Mesothelial cell of epicardium (in vitro differentiated cells): ENCODE results near the gene PARP8. TPM values are rescaled to one million over a fixed set of nuclear protein-coding genes. Genes with fewer than 3 reads are reported as not detected.

Experiments
- DNase-seq, 2 experiments: peaks; one replicate each; pipeline ENCODE4 v3.0.0; 2021; ENCODE audit warnings: low spot score in 2 of 2; ENCODE audit not compliant: unreplicated experiment in 2 of 2
- H3K27ac Mint-ChIP-seq: 2 replicates; pipeline ENCODE4 v1.8.0; 2021; ENCODE audit warnings: mixed read lengths
- H3K27me3 Mint-ChIP-seq: 2 replicates; pipeline ENCODE4 v1.8.0; 2021; ENCODE audit warnings: low read depth, mixed read lengths
- H3K36me3 Mint-ChIP-seq: 2 replicates; pipeline ENCODE4 v1.8.0; 2021; ENCODE audit warnings: mixed read lengths
- H3K4me1 Mint-ChIP-seq: 2 replicates; pipeline ENCODE4 v1.8.0; 2021; ENCODE audit warnings: mixed read lengths
- H3K4me3 Mint-ChIP-seq: 2 replicates; pipeline ENCODE4 v1.8.0; 2021; ENCODE audit warnings: mild to moderate bottlenecking, moderate library complexity, mixed read lengths
- H3K9me3 Mint-ChIP-seq: 2 replicates; pipeline ENCODE4 v1.8.0; 2021; ENCODE audit warnings: mixed read lengths
- CTCF ChIP-seq: fragments of 200-600 bp; sonication (generic); IDR thresholded peaks from one replicate; pipeline ENCODE4 v1.5.0; 2021; ENCODE audit warnings: antibody characterized with exemption; ENCODE audit not compliant: unreplicated experiment
- total RNA-seq: library from RNA; stranded (reverse); gene quantifications from 3 replicates; pipeline ENCODE4 v1.2.1, GENCODE V29; 2021

The PARP8 gene
- total RNA-seq, 1 donor from 2014 or later = 27.5 TPM

DNA sequence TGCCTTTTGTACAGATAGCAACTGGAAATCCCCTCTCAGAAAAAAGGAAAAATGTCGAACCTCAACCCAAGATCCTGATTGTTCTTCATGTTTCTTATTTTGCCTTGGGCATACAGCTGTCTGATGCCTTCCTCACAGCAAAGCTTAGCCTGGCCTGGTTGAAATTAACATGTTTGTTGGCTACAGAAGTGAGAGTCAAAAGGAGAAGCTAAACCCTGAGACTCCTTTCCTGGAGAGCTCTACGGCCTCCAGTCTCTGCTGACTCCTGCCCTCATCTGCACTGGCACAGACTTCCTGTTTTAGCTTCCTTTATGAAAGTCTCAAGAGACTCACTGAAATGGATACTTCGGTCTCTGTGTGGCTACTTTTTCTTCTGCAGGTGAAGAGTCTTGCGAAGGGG is 186.7 kb downstream of the PARP8 start:
- Mint-ChIP-seq H3K4me1 (peaks cover 15% of the 10 kb centered on the region), H3K27me3 (no peaks in the 10 kb centered on the region), H3K9me3 (no peaks in the 10 kb centered on the region), H3K36me3 (no peaks in the 10 kb centered on the region), H3K27ac (no peak overlapping the region), H3K4me3 (no peak overlapping the region)
- DNase-seq = no peak
- no peak for TF ChIP-seq CTCF

DNA sequence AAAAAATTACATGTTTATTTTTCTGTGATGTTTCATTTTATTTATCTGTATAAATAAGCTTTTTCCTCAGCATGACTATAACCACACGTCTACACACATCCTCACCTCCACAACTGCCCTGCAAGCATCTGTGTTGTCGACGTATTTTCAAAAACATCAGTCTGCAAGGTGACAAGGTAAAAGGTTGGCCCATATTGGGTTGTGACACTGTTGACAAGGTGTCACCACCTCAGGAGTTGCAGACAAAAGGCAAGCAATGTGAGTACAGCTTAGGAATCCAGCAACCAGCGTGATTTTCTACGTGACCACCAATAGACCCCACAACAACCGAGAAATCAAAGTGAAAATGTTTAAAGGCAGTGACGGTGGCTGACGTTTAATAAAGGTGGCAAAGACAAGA is 187.6 kb downstream of the PARP8 start:
- no peak overlapping the region for H3K27ac Mint-ChIP-seq

DNA sequence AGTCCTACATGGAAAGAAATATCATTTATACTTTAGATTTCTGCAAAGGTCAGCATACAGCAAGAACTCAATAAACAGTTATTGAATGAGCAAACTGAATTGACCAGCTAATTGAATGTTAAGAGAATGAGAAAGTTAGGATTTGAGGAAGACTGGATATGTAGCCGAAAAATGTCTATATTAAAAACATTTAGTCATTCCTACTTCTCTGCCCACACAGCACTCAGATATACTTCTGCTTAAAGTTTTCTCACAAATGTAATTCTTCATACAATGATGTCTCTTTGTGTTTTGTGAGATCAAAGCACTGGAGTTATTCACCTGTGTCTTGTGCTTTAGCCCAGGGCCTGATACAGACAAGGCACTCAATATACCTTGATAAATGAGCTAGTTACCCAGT is 188.6 kb downstream of the PARP8 start:
- Mint-ChIP-seq H3K27me3 (peaks cover 3% of the 10 kb centered on the region), H3K4me3 (no peak overlapping the region), H3K9me3 (peaks cover 3% of the 10 kb centered on the region), H3K36me3 (no peaks in the 10 kb centered on the region), H3K27ac (no peak overlapping the region), H3K4me1 (peaks cover 15% of the 10 kb centered on the region)
- no peak for TF ChIP-seq CTCF
- DNase-seq = no peak

More for the DNA sequence above, 187.6 kb downstream of the PARP8 start:
- Mint-ChIP-seq H3K4me1 (peaks cover 15% of the 10 kb centered on the region), H3K4me3 (no peak overlapping the region), H3K9me3 (no peaks in the 10 kb centered on the region), H3K27me3 (no peaks in the 10 kb centered on the region), H3K36me3 (no peaks in the 10 kb centered on the region)
- TF ChIP-seq CTCF = no peak
- no peak for DNase-seq

GRCh38 chr5:50856401-50857119 is 190.1 kb downstream of the PARP8 start:
- Mint-ChIP-seq H3K36me3 (no peaks in the 10 kb centered on the region), H3K4me3 (no peak overlapping the region), H3K27me3 (peaks cover 6% of the 10 kb centered on the region), H3K9me3 (peaks cover 8% of the 10 kb centered on the region), H3K4me1 (peaks cover 8% of the 10 kb centered on the region), H3K27ac (no peak overlapping the region)
- no peak for TF ChIP-seq CTCF
- no peak for DNase-seq

GRCh38 chr5:50863534-50864170 is 197.2 kb downstream of the PARP8 start:
- H3K27ac Mint-ChIP-seq = no peak overlapping the region
- H3K36me3 Mint-ChIP-seq = no peaks in the 10 kb centered on the region
- peaks cover 8% of the 10 kb centered on the region for H3K9me3 Mint-ChIP-seq
- no peak for DNase-seq
- no peak overlapping the region for H3K4me3 Mint-ChIP-seq
- no peak for TF ChIP-seq CTCF
- peaks cover 6% of the 10 kb centered on the region for H3K27me3 Mint-ChIP-seq
- peaks cover 34% of the 10 kb centered on the region for H3K4me1 Mint-ChIP-seq
